Liver (tissue), 9 donors: Measurements from ENCODE around the gene TBC1D1. TPM values are rescaled to one million over a fixed set of nuclear protein-coding genes. Genes with fewer than 3 reads are reported as not detected.

ENCODE experiments used
- DNase-seq: peaks from one replicate; pipeline ENCODE4 v3.0.0-alpha.2; 2017; ENCODE audit warnings: low spot score
- H3K27ac ChIP-seq, 2 donors: one replicate each; pipeline ENCODE4 v1.7.0; 2013; ENCODE audit warnings: inconsistent platforms in 2 of 2, low read length in 2 of 2, control low read depth in 1 of 2, low read depth in 1 of 2, mild to moderate bottlenecking in 1 of 2
- H3K27me3 ChIP-seq, 4 donors: one replicate each; pipeline versions ENCODE4 v1.6.1 to v1.7.0; 2013; ENCODE audit warnings: low read length in 3 of 4, inconsistent platforms in 1 of 4, mild to moderate bottlenecking in 1 of 4, moderate library complexity in 1 of 4; ENCODE audit not compliant: control insufficient read depth in 4 of 4, insufficient read depth in 4 of 4
- H3K36me3 ChIP-seq, 4 donors: one replicate each; pipeline versions ENCODE4 v1.6.1 to v1.7.0; 2013; ENCODE audit warnings: low read length in 3 of 4, mild to moderate bottlenecking in 3 of 4, low read depth in 1 of 4, moderate library complexity in 1 of 4; ENCODE audit not compliant: control insufficient read depth in 4 of 4, insufficient read depth in 3 of 4
- H3K4me1 ChIP-seq, 4 donors: one replicate each; pipeline versions ENCODE4 v1.6.1 to v1.7.0; 2013; ENCODE audit warnings: low read length in 3 of 4, mild to moderate bottlenecking in 3 of 4, moderate library complexity in 1 of 4; ENCODE audit not compliant: control insufficient read depth in 4 of 4, insufficient read depth in 4 of 4
- H3K4me3 ChIP-seq, 3 donors: one replicate each; pipeline versions ENCODE4 v1.6.1 to v1.7.0; 2013; ENCODE audit warnings: low read length in 3 of 3, control low read depth in 1 of 3, low read depth in 1 of 3, mild to moderate bottlenecking in 1 of 3
- H3K9ac ChIP-seq, 2 donors: one replicate each; pipeline ENCODE4 v1.7.0; 2013; ENCODE audit warnings: low read length in 2 of 2, mild to moderate bottlenecking in 2 of 2, moderate library complexity in 2 of 2, control low read depth in 1 of 2, low read depth in 1 of 2
- H3K9me3 ChIP-seq, 4 donors: one replicate each; pipeline versions ENCODE4 v1.6.1 to v1.7.0; 2013; ENCODE audit warnings: low read length in 3 of 4; ENCODE audit not compliant: control insufficient read depth in 4 of 4
- ATF3 ChIP-seq: IDR thresholded peaks from 2 replicates; pipeline ENCODE4 v1.6.1; 2016; ENCODE audit warnings: antibody characterized with exemption
- EGR1 ChIP-seq, 2 donors: IDR thresholded peaks; 2 replicates each; pipeline ENCODE4 v1.6.1; 2016 to 2018; ENCODE audit warnings: antibody characterized with exemption in 2 of 2, low read depth in 2 of 2
- FOXA2 ChIP-seq: IDR thresholded peaks from 2 replicates; pipeline ENCODE4 v1.6.1; 2016; ENCODE audit warnings: antibody characterized with exemption
- GABPA ChIP-seq, 2 donors: IDR thresholded peaks in 1 of 2; conservative IDR thresholded peaks in 1 of 2; 2 replicates each; pipeline ENCODE4 v1.6.1; 2016; ENCODE audit warnings: antibody characterized with exemption in 2 of 2, mild to moderate bottlenecking in 1 of 2, moderate library complexity in 1 of 2
- HNF4A ChIP-seq, 2 donors: conservative IDR thresholded peaks; 2 replicates each; pipeline ENCODE4 v1.6.1; 2016; ENCODE audit warnings: antibody characterized with exemption in 2 of 2, mild to moderate bottlenecking in 2 of 2
- HNF4G ChIP-seq: IDR thresholded peaks from 2 replicates; pipeline ENCODE4 v1.6.1; 2016; ENCODE audit warnings: antibody characterized with exemption
- JUND ChIP-seq, 2 donors: IDR thresholded peaks; 2 replicates each; pipeline ENCODE4 v1.6.1; 2016; ENCODE audit warnings: antibody characterized with exemption in 2 of 2
- MAX ChIP-seq: IDR thresholded peaks from 2 replicates; pipeline ENCODE4 v1.6.1; 2016; ENCODE audit warnings: antibody characterized with exemption
- NR2F2 ChIP-seq: IDR thresholded peaks from 2 replicates; pipeline ENCODE4 v1.6.1; 2016; ENCODE audit warnings: antibody characterized with exemption
- RAD21 ChIP-seq, 2 donors: IDR thresholded peaks; 2 replicates each; pipeline ENCODE4 v1.6.1; 2016; ENCODE audit warnings: antibody characterized with exemption in 2 of 2, mild to moderate bottlenecking in 2 of 2
- RXRA ChIP-seq, 2 donors: IDR thresholded peaks; 2 replicates each; pipeline ENCODE4 v1.6.1; 2017 to 2018; ENCODE audit warnings: antibody characterized with exemption in 2 of 2, mild to moderate bottlenecking in 1 of 2
- SP1 ChIP-seq: IDR thresholded peaks from 2 replicates; pipeline ENCODE4 v1.6.1; 2018; ENCODE audit warnings: antibody characterized with exemption, mild to moderate bottlenecking
- YY1 ChIP-seq: IDR thresholded peaks from 2 replicates; pipeline ENCODE4 v1.6.1; 2016; ENCODE audit warnings: antibody characterized with exemption, mild to moderate bottlenecking
- ZBTB33 ChIP-seq: IDR thresholded peaks from 2 replicates; pipeline ENCODE4 v1.6.1; 2016; ENCODE audit warnings: antibody characterized with exemption
- WGBS: extraction: QIAGEN DNeasy Blood & Tissue Kit; methylation state at CpG from one replicate; pipeline ENCODE4 v1.1.7; 2013; 5-methylcytosine and 5-hydroxymethylcytosine counted together
- polyA plus RNA-seq, 2 donors: library from polyadenylated mRNA; stranded (reverse) in 1 of 2; unstranded in 1 of 2; fragments of 200-250 nt in 1 of 2; fragments of >200 nt in 1 of 2; fragmentation: Nextera tagmentation in 1 of 2; extraction: Ambion mirVana in 1 of 2; gene quantifications; one replicate each; pipeline versions ENCODE4 v1.2.1 to v1.2.3, GENCODE V29; 2013 to 2015
- total RNA-seq, 2 donors: library from RNA; depleted of rRNA; stranded (reverse); fragments of >200 nt; gene quantifications; one replicate each; pipeline ENCODE4 v1.2.3, GENCODE V29; 2014
- donor health status: healthy.
- donor health status: healthy.
- donor health status: healthy.
- donor health status: healthy.
- donor health status: healthy.

TBC1D1 gene
- total and polyA plus RNA-seq, 4 donors: 15.6 to 41.4 (median 20.9) TPM

- TF ChIP-seq JUND (IDR thresholded peaks at IDR 0.05) (no peak), FOXA2 (no peak)
These were observed 11.5 kb upstream of the TBC1D1 start (continued) for GRCh38 chr4:37879365-37879764.

- WGBS: 88% methylated on average over 5 of the region's 5 CpGs
- DNase-seq: no peak
- H3K4me3 ChIP-seq: no peak overlapping the region
- TF ChIP-seq YY1 (no peak), ZBTB33 (no peak), EGR1 (IDR thresholded peaks at IDR 0.05; ENCODE audit: low read depth in 2 of 2) (no peak), RXRA (IDR thresholded peaks at IDR 0.05) (no peak), JUND (IDR thresholded peaks at IDR 0.05) (no peak), GABPA (IDR thresholded peaks at IDR 0.05 in 1 of 2, conservative IDR thresholded peaks at IDR 0.05 in 1 of 2) (no peak), MAX (no peak), FOXA2 (no peak), ATF3 (no peak), SP1 (no peak), HNF4A (conservative IDR thresholded peaks at IDR 0.05) (no peak), RAD21 (IDR thresholded peaks at IDR 0.05) (no peak), HNF4G (no peak)
- H3K9ac ChIP-seq: no peak overlapping the region
- no peak overlapping the region for H3K27ac ChIP-seq
- no peaks in the 10 kb centered on the region for H3K9me3 ChIP-seq
- no peaks in the 10 kb centered on the region for H3K27me3 ChIP-seq
- H3K36me3 ChIP-seq: no peaks in the 10 kb centered on the region
- no peaks in the 10 kb centered on the region for H3K4me1 ChIP-seq
These were observed 9.1 kb upstream of the TBC1D1 start for GRCh38 chr4:37881811-37882210.

- no peaks in the 10 kb centered on the region for H3K36me3 ChIP-seq
- no peak overlapping the region for H3K4me3 ChIP-seq
- no peak overlapping the region for H3K27ac ChIP-seq
- no peak for DNase-seq
- no peaks in the 10 kb centered on the region for H3K9me3 ChIP-seq
- no peaks in the 10 kb centered on the region for H3K27me3 ChIP-seq
- 51% methylated on average over 4 of the region's 4 CpGs for WGBS
- H3K9ac ChIP-seq: no peak overlapping the region
- H3K4me1 ChIP-seq: no peaks in the 10 kb centered on the region
- no peak for TF ChIP-seq RXRA (IDR thresholded peaks at IDR 0.05)
- TF ChIP-seq SP1: no peak
- no peak for TF ChIP-seq NR2F2
- TF ChIP-seq MAX: no peak
- TF ChIP-seq YY1: no peak
- TF ChIP-seq FOXA2: no peak
- TF ChIP-seq GABPA (IDR thresholded peaks at IDR 0.05 in 1 of 2, conservative IDR thresholded peaks at IDR 0.05 in 1 of 2): no peak
- TF ChIP-seq HNF4G: no peak
- TF ChIP-seq ATF3: no peak
These were observed 8.1 kb upstream of the TBC1D1 start for GRCh38 chr4:37882665-37883296.
